Glomerular visceral epithelial cell (primary cell): ENCODE results near the gene SHISAL2B.

Source experiments
- DNase-seq: peaks from one replicate; pipeline ENCODE4 v3.0.0-alpha.2; 2016; ENCODE audit errors: extremely low spot score

SHISAL2B gene

GRCh38 chr5:64690417-64691151 is at the start of gene SHISAL2B:
TSS of gene SHISAL2B (plus strand) at chr5:64690503. CDS start at chr5:64690624, 121 bp downstream.
- DNase-seq, result peak; percentile 40

GRCh38 chr5:64644831-64645230 is 45.5 kb upstream of the SHISAL2B start:
- DNase-seq, result no peak

- no peak for DNase-seq
Measured at GRCh38 chr5:64646169-64646568, 44.1 kb upstream of the SHISAL2B start.

GRCh38 chr5:64649512-64649911 is 40.8 kb upstream of the SHISAL2B start:
- no peak for DNase-seq

GRCh38 chr5:64653766-64654560 is 36.3 kb upstream of the SHISAL2B start:
- DNase-seq, result no peak

- DNase-seq, result no peak
Measured at GRCh38 chr5:64654561-64654938, 35.8 kb upstream of the SHISAL2B start.

GRCh38 chr5:64655596-64655995 is 34.7 kb upstream of the SHISAL2B start:
- DNase-seq, result no peak

GRCh38 chr5:64659289-64659688 is 31.0 kb upstream of the SHISAL2B start:
- no peak for DNase-seq

GRCh38 chr5:64663181-64663580 is 27.1 kb upstream of the SHISAL2B start:
- DNase-seq, result peak; percentile 2

- DNase-seq, result no peak
Measured at GRCh38 chr5:64665243-64665642, 25.1 kb upstream of the SHISAL2B start.

GRCh38 chr5:64666078-64666477 is 24.2 kb upstream of the SHISAL2B start:
- no peak for DNase-seq

- DNase-seq, result no peak
Measured at GRCh38 chr5:64667068-64667467, 23.2 kb upstream of the SHISAL2B start.

- no peak for DNase-seq
Measured at GRCh38 chr5:64670277-64670676, 20.0 kb upstream of the SHISAL2B start.

GRCh38 chr5:64671678-64672077 is 18.6 kb upstream of the SHISAL2B start:
- no peak for DNase-seq

GRCh38 chr5:64678374-64678773 is 11.9 kb upstream of the SHISAL2B start:
- DNase-seq, result no peak

GRCh38 chr5:64680289-64680688 is 10.0 kb upstream of the SHISAL2B start:
- peak; percentile 12 for DNase-seq

GRCh38 chr5:64682608-64683007 is 7.7 kb upstream of the SHISAL2B start:
- no peak for DNase-seq

GRCh38 chr5:64685866-64686265 is 4.4 kb upstream of the SHISAL2B start:
- no peak for DNase-seq

GRCh38 chr5:64688391-64688790 is 1.9 kb upstream of the SHISAL2B start:
- no peak for DNase-seq

- DNase-seq, result no peak
Measured at GRCh38 chr5:64688965-64689364, 1.3 kb upstream of the SHISAL2B start.

- DNase-seq, result no peak
Measured at GRCh38 chr5:64690104-64690416, 243 bp upstream of the SHISAL2B start.

- no peak for DNase-seq
Measured at GRCh38 chr5:64691291-64691690, 988 bp downstream of the SHISAL2B start.

GRCh38 chr5:64693636-64694035 is 3.3 kb downstream of the SHISAL2B start:
- DNase-seq, result peak; percentile 30
